Testis (tissue), 3 donors: ENCODE results near the gene CNTN5. TPM values are rescaled to one million over a fixed set of nuclear protein-coding genes. Genes with fewer than 3 reads are reported as not detected.

ENCODE experiments used
- DNase-seq: peaks from one replicate; pipeline ENCODE4 v3.0.0-alpha.2; 2019
- H3K27ac ChIP-seq, 2 donors: fragments of 200-600 bp; sonication (generic); one replicate each; pipeline ENCODE4 v1.5.1; 2019
- H3K27me3 ChIP-seq: fragments of 200-600 bp; sonication (generic); one replicate; pipeline ENCODE4 v1.5.1; 2019
- H3K36me3 ChIP-seq: fragments of 200-600 bp; sonication (generic); one replicate; pipeline ENCODE4 v1.5.1; 2017; ENCODE audit warnings: low read depth; ENCODE audit errors: missing control alignments
- H3K4me1 ChIP-seq: fragments of 200-600 bp; sonication (generic); one replicate; pipeline ENCODE4 v1.5.1; 2019
- H3K4me3 ChIP-seq, 2 donors: fragments of 200-600 bp; sonication (generic); one replicate each; pipeline ENCODE4 v1.5.1; 2017 to 2019
- H3K9me3 ChIP-seq: fragments of 200-600 bp; sonication (generic); one replicate; pipeline ENCODE4 v1.5.1; 2017
- CTCF ChIP-seq, 3 experiments: fragments of 450-650 bp in 2 of 3; fragments of 200-600 bp in 1 of 3; sonication (generic) in 1 of 3; IDR thresholded peaks; one replicate each; pipeline ENCODE4 v1.5.1; 2016 to 2019; ENCODE audit warnings: antibody characterized with exemption in 3 of 3, mild to moderate bottlenecking in 2 of 3, moderate library complexity in 1 of 3
- POLR2A ChIP-seq: fragments of 450-650 bp; IDR thresholded peaks from one replicate; pipeline ENCODE4 v1.6.1; 2017; ENCODE audit warnings: antibody characterized with exemption, mild to moderate bottlenecking, moderate library complexity
- WGBS, 2 donors: methylation state at CpG; one replicate each; pipeline ENCODE4 v1.1.5; 2018; 5-methylcytosine and 5-hydroxymethylcytosine counted together
- intact Hi-C: fragments of 100-400 bp; cut with DNase I; formaldehyde crosslinking; loops from one replicate; pipeline ENCODE4 v1.15.1; 2023; ENCODE audit warnings: low total_unique reads
- polyA plus RNA-seq: library from polyadenylated mRNA; stranded (reverse); fragments of 350-450 nt; fragmentation: Illumina TruSeq; extraction: RNeasy Lipid Tissue Mini Kit (QIAGEN cat#74804); gene quantifications from one replicate; pipeline ENCODE4 v1.2.3, GENCODE V29; 2014; ENCODE audit warnings: low read depth, low replicate concordance; ENCODE audit not compliant: insufficient read depth
- total RNA-seq, 2 donors: library from RNA; depleted of rRNA; stranded (reverse); fragments of >200 nt; gene quantifications; one replicate each; pipeline ENCODE4 v1.2.3, GENCODE V29; 2016

Gene CNTN5
- total and polyA plus RNA-seq, 3 donors from 2014 or later: 0.55 to 0.99 (median 0.78) TPM

DNA sequence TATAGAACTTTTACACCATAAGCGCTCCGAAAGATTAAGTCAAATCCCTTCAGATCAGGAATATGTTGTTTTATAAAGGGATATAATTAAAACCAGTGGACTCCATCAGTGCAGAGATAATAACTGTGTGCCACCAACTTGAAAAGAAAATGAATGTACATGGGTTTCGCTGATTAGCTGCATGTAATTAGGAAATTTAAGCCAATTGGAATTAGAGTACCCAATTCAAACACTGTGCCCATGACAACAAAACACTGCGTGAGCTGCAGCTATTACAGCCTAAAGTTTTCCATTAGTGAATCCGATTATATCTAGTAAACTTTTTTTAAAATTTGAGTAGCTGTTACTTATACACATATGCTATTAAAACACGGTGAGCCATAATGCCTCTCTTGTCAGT, 1274.0 kb downstream of the CNTN5 start:
- H3K27me3 ChIP-seq: no peaks in the 10 kb centered on the region
- H3K4me3 ChIP-seq: no peak overlapping the region
- H3K9me3 ChIP-seq: no peaks in the 10 kb centered on the region
- no peak for TF ChIP-seq CTCF (IDR thresholded peaks at IDR 0.05)
- no peak for TF ChIP-seq POLR2A
- no peak for DNase-seq
- no peak overlapping the region for H3K27ac ChIP-seq
- intact Hi-C loops: no loop called here
- no peaks in the 10 kb centered on the region for H3K4me1 ChIP-seq
- 94% methylated on average over 6 of the region's 6 CpGs for WGBS, 2 donors
- no peaks in the 10 kb centered on the region for H3K36me3 ChIP-seq

DNA sequence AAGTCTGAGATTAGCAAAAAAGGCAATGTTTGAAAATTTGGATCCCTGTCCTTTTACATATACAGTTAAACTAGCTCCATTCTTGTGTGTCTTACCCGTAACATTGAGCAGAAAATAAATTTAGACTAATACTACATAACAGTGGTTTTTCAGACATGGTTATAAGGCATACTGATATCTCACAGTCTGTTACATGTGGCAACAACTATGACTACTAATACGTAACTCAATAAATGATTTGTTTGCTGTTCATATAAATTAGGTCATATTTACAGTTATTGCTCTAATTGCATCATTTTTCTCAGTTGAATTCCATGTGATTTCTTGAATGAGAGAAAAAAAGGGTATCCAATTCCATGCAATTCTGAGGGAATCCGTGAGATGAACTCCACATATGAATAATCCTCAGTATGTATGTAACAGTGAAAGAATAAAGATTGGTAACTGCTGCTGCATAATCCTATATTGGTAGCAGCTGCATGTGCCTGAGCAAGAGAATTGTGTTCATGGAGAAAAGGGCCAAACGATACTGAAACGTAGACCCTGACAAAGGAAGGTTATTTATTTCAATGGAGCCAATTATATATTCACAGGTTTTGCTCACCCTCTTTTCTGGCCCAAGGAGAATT, 1275.4 kb downstream of the CNTN5 start:
- TF ChIP-seq CTCF (IDR thresholded peaks at IDR 0.05): no peak
- TF ChIP-seq POLR2A: no peak
- Histone ChIP-seq H3K4me3 (no peak overlapping the region), H3K9me3 (no peaks in the 10 kb centered on the region), H3K27ac (no peak overlapping the region), H3K27me3 (no peaks in the 10 kb centered on the region), H3K36me3 (no peaks in the 10 kb centered on the region), H3K4me1 (no peaks in the 10 kb centered on the region)
- 71% methylated on average over 5 of the region's 5 CpGs for WGBS, 2 donors
- intact Hi-C loops: no loop called here
- DNase-seq: no peak

- Histone ChIP-seq H3K9me3 (no peaks in the 10 kb centered on the region), H3K27ac (no peak overlapping the region), H3K27me3 (no peaks in the 10 kb centered on the region), H3K36me3 (no peaks in the 10 kb centered on the region), H3K4me1 (no peaks in the 10 kb centered on the region), H3K4me3 (no peak overlapping the region)
- WGBS, 2 donors: 75 to 76% methylated on average over 5 of the region's 5 CpGs
- TF ChIP-seq POLR2A (no peak), CTCF (IDR thresholded peaks at IDR 0.05) (no peak)
- DNase-seq: no peak
- intact Hi-C loops: no loop called here
Observed at GRCh38 chr11:100297516-100297915, 1276.8 kb downstream of the CNTN5 start.

GRCh38 chr11:100302824-100303223, 1282.1 kb downstream of the CNTN5 start:
- no peak for TF ChIP-seq POLR2A
- no peak for TF ChIP-seq CTCF (IDR thresholded peaks at IDR 0.05)
- no peaks in the 10 kb centered on the region for H3K36me3 ChIP-seq
- no peaks in the 10 kb centered on the region for H3K4me1 ChIP-seq
- no peak for DNase-seq
- no peak overlapping the region for H3K4me3 ChIP-seq
- no peaks in the 10 kb centered on the region for H3K27me3 ChIP-seq
- H3K27ac ChIP-seq: no peak overlapping the region
- intact Hi-C loops: no loop called here
- no peaks in the 10 kb centered on the region for H3K9me3 ChIP-seq
- 81 to 84% methylated on average over 3 of the region's 3 CpGs for WGBS, 2 donors

DNA sequence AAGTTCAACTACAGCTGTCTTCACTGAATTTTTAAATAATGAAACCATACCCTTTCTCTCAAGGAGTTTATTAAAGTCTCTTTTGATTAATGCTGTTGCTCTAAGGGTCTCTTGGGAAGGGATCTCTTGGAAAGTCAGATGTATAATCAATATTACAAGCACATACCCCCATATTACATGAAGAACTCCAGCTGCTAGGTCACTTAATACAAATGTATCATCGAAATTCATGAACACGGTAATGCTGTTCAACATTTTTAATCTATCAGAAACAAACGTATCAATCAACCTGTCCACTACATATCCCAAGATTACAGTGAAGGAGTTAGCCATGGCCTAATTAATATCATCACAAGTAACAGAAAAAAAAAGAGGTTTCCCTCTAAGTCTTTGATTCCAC, 1283.1 kb downstream of the CNTN5 start:
- Histone ChIP-seq H3K4me3 (no peak overlapping the region), H3K36me3 (no peaks in the 10 kb centered on the region), H3K27me3 (no peaks in the 10 kb centered on the region), H3K9me3 (no peaks in the 10 kb centered on the region), H3K4me1 (no peaks in the 10 kb centered on the region), H3K27ac (no peak overlapping the region)
- TF ChIP-seq POLR2A (no peak), CTCF (IDR thresholded peaks at IDR 0.05) (no peak)
- 76 to 82% methylated on average over 3 of the region's 3 CpGs for WGBS, 2 donors
- intact Hi-C loops: no loop called here
- no peak for DNase-seq
